OCI-LY7 (cell line): Measurements from ENCODE around the gene CHD9NB. TPM values are rescaled to one million over a fixed set of nuclear protein-coding genes. Genes with fewer than 3 reads are reported as not detected.
"Not testable (repeated sequence)": the region's sequence is repeated elsewhere in the genome, so short reads cannot be mapped to it uniquely, and the experiment has no call there.

Experiments used
- BruUV-seq: library from RNA; stranded (reverse); fragments of 400-500 nt; replicated peaks from 2 replicates; lab custom pipeline; 2021; lab: Mats Ljungman, UMichigan
- CTCF ChIA-PET: fragments of 300-600 bp; sonication (Branson Sonifier 250); formaldehyde crosslinking; loops from one replicate; lab custom pipeline; 2022; ENCODE audit warnings: antibody characterized with exemption; ENCODE audit not compliant: unreplicated experiment; lab: Charles Lee
- POLR2A ChIA-PET: fragments of 300-600 bp; sonication (Branson Sonifier 250); formaldehyde crosslinking; loops from one replicate; lab custom pipeline; 2022; ENCODE audit warnings: antibody characterized with exemption; lab: Charles Lee
- DNase-seq: peaks from one replicate; pipeline ENCODE4 v3.0.0-alpha.2; 2015; ENCODE audit warnings: low spot score
- H2AFZ ChIP-seq: fragments of 200-600 bp; sonication (generic), shearing (Covaris generic); 2 replicates; pipeline ENCODE4 v1.6.1; 2014; ENCODE audit warnings: mild to moderate bottlenecking, antibody characterized with exemption, low read length, moderate library complexity
- H3K27ac ChIP-seq: fragments of 200-600 bp; sonication (generic); 2 replicates; pipeline ENCODE4 v1.5.1; 2014; ENCODE audit warnings: mixed run types, low read depth, mild to moderate bottlenecking, moderate library complexity, low read length, inconsistent platforms; ENCODE audit not compliant: poor library complexity, severe bottlenecking
- H3K36me3 ChIP-seq: fragments of 200-600 bp; sonication (generic); 2 replicates; pipeline ENCODE4 v1.6.1; 2014; ENCODE audit warnings: mild to moderate bottlenecking, antibody characterized with exemption, low read length, moderate library complexity, mixed read lengths; ENCODE audit not compliant: insufficient read depth
- H3K4me1 ChIP-seq: fragments of 200-600 bp; sonication (generic); 2 replicates; pipeline ENCODE4 v1.5.1; 2014; ENCODE audit warnings: mild to moderate bottlenecking, low read length; ENCODE audit not compliant: insufficient read depth, poor library complexity, severe bottlenecking
- H3K4me2 ChIP-seq: fragments of 200-600 bp; sonication (generic); 2 replicates; pipeline ENCODE4 v1.6.1; 2014; ENCODE audit warnings: mild to moderate bottlenecking, low read length
- H3K4me3 ChIP-seq: fragments of 200-600 bp; sonication (generic); 2 replicates; pipeline ENCODE4 v1.5.1; 2014; ENCODE audit warnings: mild to moderate bottlenecking, low read depth, low read length; ENCODE audit not compliant: poor library complexity, severe bottlenecking
- H3K79me2 ChIP-seq: fragments of 200-600 bp; sonication (generic); 2 replicates; pipeline ENCODE4 v1.6.1; 2016; ENCODE audit warnings: low read depth, mild to moderate bottlenecking, low read length, moderate library complexity, mixed read lengths; ENCODE audit not compliant: insufficient read depth
- H3K9me2 ChIP-seq: fragments of 200-600 bp; sonication (generic); 2 replicates; pipeline ENCODE4 v1.6.1; 2016; ENCODE audit warnings: mild to moderate bottlenecking, low read length, mixed read lengths; ENCODE audit not compliant: insufficient read depth
- H3K9me3 ChIP-seq: fragments of 200-600 bp; sonication (generic); 2 replicates; pipeline ENCODE4 v1.6.1; 2014; ENCODE audit warnings: mild to moderate bottlenecking, mixed run types, low read length, mixed read lengths
- H4K20me1 ChIP-seq: fragments of 200-600 bp; sonication (generic); 2 replicates; pipeline ENCODE4 v1.6.1; 2014; ENCODE audit warnings: mild to moderate bottlenecking, antibody characterized with exemption, low read length, moderate library complexity, mixed read lengths; ENCODE audit not compliant: insufficient read depth
- CTCF ChIP-seq: fragments of 200-600 bp; sonication (generic); conservative IDR thresholded peaks from 2 replicates; pipeline ENCODE4 v1.5.1; 2014; ENCODE audit warnings: mild to moderate bottlenecking, antibody characterized with exemption, low read length, moderate library complexity, mixed read lengths
- EZH2phosphoT487 ChIP-seq: fragments of 200-600 bp; sonication (generic); IDR thresholded peaks from 2 replicates; pipeline ENCODE4 v1.6.1; 2018; ENCODE audit warnings: low read depth, borderline replicate concordance, mild to moderate bottlenecking, mixed run types, antibody characterized with exemption, low read length, moderate library complexity, mixed read lengths
- intact Hi-C: fragments of 100-400 bp; cut with micrococcal nuclease; formaldehyde crosslinking; loops from one replicate; pipeline ENCODE4 v1.10.0; 2022; ENCODE audit not compliant: unreplicated experiment
- total RNA-seq, 2 experiments: library from RNA; depleted of rRNA in 1 of 2; stranded (reverse); fragments of >200 nt in 1 of 2; shearing (Covaris generic) in 1 of 2; gene quantifications; 2 replicates each; pipeline ENCODE4 v1.2.3, GENCODE V29; 2014 to 2022

CHD9NB gene
- total RNA-seq, 2 experiments from 2014 or later: not detected

GRCh38 chr16:53041320-53042051 is 11.2 kb downstream of the CHD9NB start:
- Histone ChIP-seq H3K4me1 (no peaks in the 10 kb centered on the region), H3K9me2 (no peaks in the 10 kb centered on the region), H3K4me3 (no peak overlapping the region), H3K79me2 (no peaks in the 10 kb centered on the region), H3K9me3 (no peaks in the 10 kb centered on the region), H3K36me3 (no peaks in the 10 kb centered on the region), H4K20me1 (no peaks in the 10 kb centered on the region), H3K4me2 (no peak overlapping the region), H3K27ac (no peak overlapping the region), H2AFZ (no peak overlapping the region)
- TF ChIP-seq CTCF (no peak), EZH2phosphoT487 (no peak)
- ChIA-PET CTCF (interaction anchor here (0.5 kb wide), 1 partner anchor 846 kb away, joined by 13 read pairs; no protein-coding TSS in a partner anchor), POLR2A (interaction anchor here (0.5 kb wide), 1 partner anchor 214 kb away, joined by 3 read pairs; no protein-coding TSS in a partner anchor)
- DNase-seq: no peak
- BruUV-seq: no TSS peak
- intact Hi-C loops: no loop called here

- Histone ChIP-seq H3K36me3 (no peaks in the 10 kb centered on the region), H3K79me2 (no peaks in the 10 kb centered on the region), H3K9me3 (no peaks in the 10 kb centered on the region), H2AFZ (no peak overlapping the region), H4K20me1 (no peaks in the 10 kb centered on the region), H3K27ac (no peak overlapping the region), H3K9me2 (no peaks in the 10 kb centered on the region), H3K4me2 (no peak overlapping the region), H3K4me3 (no peak overlapping the region), H3K4me1 (no peaks in the 10 kb centered on the region)
- CTCF ChIA-PET: interaction anchor here (0.5 kb wide), 1 partner anchor 846 kb away, joined by 13 read pairs; no protein-coding TSS in a partner anchor
- POLR2A ChIA-PET: no interaction called here
- TF ChIP-seq EZH2phosphoT487 (no peak), CTCF (no peak)
- BruUV-seq: no TSS peak
- no peak for DNase-seq
- intact Hi-C loops: no loop called here
These were observed 11.9 kb downstream of the CHD9NB start for GRCh38 chr16:53040788-53041187.

GRCh38 chr16:53036711-53037110 is 16.0 kb downstream of the CHD9NB start:
- H3K4me2 ChIP-seq, intact Hi-C loops, H3K4me1 ChIP-seq, H3K27ac ChIP-seq, H2AFZ ChIP-seq, BruUV-seq, H3K4me3 ChIP-seq, H3K9me2 ChIP-seq, DNase-seq, CTCF ChIA-PET, POLR2A ChIA-PET, H4K20me1 ChIP-seq, H3K36me3 ChIP-seq, H3K9me3 ChIP-seq, H3K79me2 ChIP-seq: not testable (repeated sequence)
